ENCODE measurements around the gene TEAD2.
A peak's percentile ranks its signal among the peaks of the same experiment; 100 is the strongest.

The TEAD2 gene

GRCh38 chr19:49362048-49362928, at the start of gene TEAD2:
TSS of gene TEAD2 (minus strand) at chr19:49362416. CDS start at chr19:49360075, 2,341 bp downstream.
- in situ Hi-C loops (cut with MboI; ENCODE audit: low pct_unique_long_range_greater_than_20kb, low sequenced_read_pairs) = no loop called here
- DNase-seq = no peak

GRCh38 chr19:49411681-49412326, 49.6 kb upstream of the TEAD2 start:
- no peak for DNase-seq
- in situ Hi-C loops (cut with MboI; ENCODE audit: low pct_unique_long_range_greater_than_20kb, low sequenced_read_pairs) = no loop called here

GRCh38 chr19:49409441-49410029, 47.3 kb upstream of the TEAD2 start:
- DNase-seq = peak; percentile 65
- in situ Hi-C loops (cut with MboI; ENCODE audit: low pct_unique_long_range_greater_than_20kb, low sequenced_read_pairs) = no loop called here

DNA sequence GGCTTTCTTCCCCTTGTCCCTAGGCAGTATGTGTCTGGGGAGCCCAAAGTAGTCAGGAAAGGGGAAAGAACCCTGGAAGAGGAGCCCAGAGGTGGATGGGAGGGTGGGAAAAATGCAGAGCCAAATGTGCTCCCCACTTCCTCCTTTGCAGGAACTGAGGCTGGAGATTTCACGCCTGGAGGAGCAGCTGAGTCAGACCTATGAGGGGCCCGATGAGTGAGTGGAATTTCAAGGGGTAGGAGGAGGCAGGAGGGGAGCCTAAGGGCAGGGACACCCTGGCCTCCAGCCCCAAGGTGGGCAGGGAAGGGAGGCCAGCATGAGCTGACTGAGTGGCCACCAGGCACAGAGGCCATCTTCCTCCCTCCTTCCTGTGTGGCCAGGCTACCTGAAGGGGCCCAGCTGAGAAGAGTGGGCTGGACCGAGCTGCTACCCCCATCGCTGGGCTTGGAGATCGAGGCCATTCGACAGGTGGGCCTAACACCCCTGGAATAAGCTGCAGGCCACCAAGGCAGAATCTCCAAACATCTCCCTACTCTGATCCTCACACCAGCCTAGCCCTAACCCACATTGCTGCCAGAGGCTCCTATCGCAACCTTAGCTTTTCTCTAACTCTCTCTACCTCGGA, 46.7 kb upstream of the TEAD2 start:
- in situ Hi-C loops (cut with MboI; ENCODE audit: low pct_unique_long_range_greater_than_20kb, low sequenced_read_pairs) = no loop called here
- peak; percentile 57 for DNase-seq

GRCh38 chr19:49407482-49408015, 45.3 kb upstream of the TEAD2 start:
- no peak for DNase-seq
- in situ Hi-C loops (cut with MboI; ENCODE audit: low pct_unique_long_range_greater_than_20kb, low sequenced_read_pairs) = no loop called here

DNA sequence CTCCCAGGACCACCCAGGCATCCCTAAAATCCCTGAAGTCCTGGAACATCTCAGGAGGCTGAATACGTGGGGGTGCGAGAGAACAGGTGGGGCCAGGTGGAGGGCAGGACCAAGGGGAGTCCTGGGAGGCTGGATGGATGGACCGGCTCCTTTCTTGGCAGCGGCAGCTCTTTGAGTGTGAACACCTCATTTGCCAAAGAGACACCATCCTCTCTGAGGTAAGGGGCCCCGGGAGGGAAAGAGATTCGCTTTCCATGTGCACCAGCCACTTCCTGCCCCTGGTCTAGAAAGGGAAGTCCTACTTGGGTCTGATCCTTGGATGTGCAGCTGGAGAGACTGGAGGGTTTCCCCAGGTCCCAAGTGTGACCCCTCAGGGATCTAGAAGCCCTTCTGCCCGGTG, 44.9 kb upstream of the TEAD2 start:
- DNase-seq = no peak
- in situ Hi-C loops (cut with MboI; ENCODE audit: low pct_unique_long_range_greater_than_20kb, low sequenced_read_pairs) = no loop called here

DNA sequence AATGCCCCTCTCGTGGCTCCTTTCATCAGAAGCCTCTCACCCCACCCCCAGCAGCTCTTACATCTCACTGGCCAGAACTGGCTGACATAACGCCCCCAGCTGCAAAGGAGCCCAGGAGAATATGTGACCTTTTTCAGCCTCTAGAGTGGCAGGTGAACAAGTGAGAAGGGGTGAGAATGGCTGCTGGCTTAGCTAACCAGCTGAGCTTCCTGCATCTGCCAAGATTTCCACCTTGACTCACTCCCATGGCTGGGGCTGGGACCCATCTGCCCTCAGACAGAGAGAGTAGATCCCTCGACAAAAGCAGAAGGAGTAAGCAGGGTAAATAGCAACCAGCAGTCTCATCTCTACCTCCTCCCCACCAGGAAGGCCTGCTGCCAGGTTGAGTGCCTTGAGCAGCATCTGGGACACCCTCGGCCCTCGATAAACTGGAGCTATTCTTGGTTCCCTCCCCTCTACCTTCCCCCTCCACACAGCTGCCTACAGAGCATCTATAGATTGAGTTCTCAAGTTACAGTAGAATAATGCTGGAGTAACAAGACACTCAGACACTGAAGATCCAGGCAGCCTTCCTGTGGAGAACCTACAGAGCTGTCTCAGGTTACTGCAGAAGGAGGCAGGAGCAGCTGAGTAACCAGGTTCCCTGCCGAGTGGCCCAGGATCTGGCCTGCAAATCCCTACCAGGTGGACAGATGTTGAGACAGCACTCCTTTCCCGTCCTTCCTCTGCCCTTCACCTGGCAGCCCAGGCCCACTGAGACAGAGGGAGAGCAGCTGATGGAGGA, 41.4 kb upstream of the TEAD2 start:
- in situ Hi-C loops (cut with MboI; ENCODE audit: low pct_unique_long_range_greater_than_20kb, low sequenced_read_pairs) = no loop called here
- peak; percentile 14 for DNase-seq

DNA sequence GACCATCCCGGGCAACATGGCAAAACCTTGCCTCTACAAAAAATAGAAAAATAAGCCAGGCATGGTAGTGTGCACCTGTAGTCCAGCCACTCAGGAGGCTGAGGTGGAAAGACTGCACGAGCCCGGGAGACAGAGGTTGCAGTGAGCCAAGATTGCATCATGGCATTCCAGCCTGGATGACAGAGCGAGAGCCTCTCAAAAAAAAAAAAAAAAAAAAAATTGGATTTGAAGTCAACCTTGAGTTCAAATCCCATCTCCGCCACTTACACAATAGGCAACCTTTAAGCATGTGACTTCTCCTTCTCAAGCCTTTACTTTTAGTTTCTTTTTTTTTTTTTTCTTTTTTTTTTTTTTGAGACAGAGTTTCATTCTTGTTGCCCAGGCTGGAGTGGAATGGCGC, 37.8 kb upstream of the TEAD2 start:
- DNase-seq = no peak
- in situ Hi-C loops (cut with MboI; ENCODE audit: low pct_unique_long_range_greater_than_20kb, low sequenced_read_pairs) = no loop called here

- in situ Hi-C loops (cut with MboI; ENCODE audit: low pct_unique_long_range_greater_than_20kb, low sequenced_read_pairs) = no loop called here
These were observed 36.7 kb upstream of the TEAD2 start for GRCh38 chr19:49398931-49399330.

GRCh38 chr19:49398001-49398615, 35.9 kb upstream of the TEAD2 start:
- in situ Hi-C loops (cut with MboI; ENCODE audit: low pct_unique_long_range_greater_than_20kb, low sequenced_read_pairs) = no loop called here
- no peak for DNase-seq

More at GRCh38 chr19:49398931-49399330, 36.7 kb upstream of the TEAD2 start:
- DNase-seq = no peak

- no peak for DNase-seq
- in situ Hi-C loops (cut with MboI; ENCODE audit: low pct_unique_long_range_greater_than_20kb, low sequenced_read_pairs) = no loop called here
These were observed 34.7 kb upstream of the TEAD2 start for GRCh38 chr19:49396738-49397505.

- in situ Hi-C loops (cut with MboI; ENCODE audit: low pct_unique_long_range_greater_than_20kb, low sequenced_read_pairs) = no loop called here
- no peak for DNase-seq
These were observed 33.6 kb upstream of the TEAD2 start for GRCh38 chr19:49395581-49396407.

DNA sequence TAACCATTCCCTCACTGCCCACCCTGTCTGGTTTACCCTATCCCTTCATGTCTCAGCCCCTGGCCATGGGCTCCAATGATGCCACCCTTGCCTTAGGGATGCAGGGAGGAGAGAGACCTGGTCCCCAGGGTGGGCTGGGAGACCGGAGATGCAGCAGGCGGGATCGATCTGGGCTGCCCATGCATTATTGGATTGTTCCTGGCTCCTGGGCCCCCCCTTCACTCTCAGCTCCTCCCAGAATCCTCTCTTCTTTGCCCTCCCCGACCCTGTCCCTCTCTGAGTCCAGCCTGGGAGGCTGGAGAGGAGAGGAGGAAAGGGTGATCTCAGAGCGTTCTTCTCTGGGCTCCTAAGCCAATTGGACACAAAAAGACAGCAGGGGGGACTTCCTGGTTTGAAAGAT, 31.7 kb upstream of the TEAD2 start:
- no peak for DNase-seq
- in situ Hi-C loops (cut with MboI; ENCODE audit: low pct_unique_long_range_greater_than_20kb, low sequenced_read_pairs) = no loop called here

GRCh38 chr19:49391581-49392399, 29.6 kb upstream of the TEAD2 start:
- peak; percentile 74 for DNase-seq
- in situ Hi-C loops (cut with MboI; ENCODE audit: low pct_unique_long_range_greater_than_20kb, low sequenced_read_pairs) = no loop called here

- DNase-seq = no peak
- in situ Hi-C loops (cut with MboI; ENCODE audit: low pct_unique_long_range_greater_than_20kb, low sequenced_read_pairs) = no loop called here
These were observed 28.7 kb upstream of the TEAD2 start for GRCh38 chr19:49390929-49391359.
